HG03039 (cell line): Measurements from ENCODE around the gene TTLL7.
"Not testable (repeated sequence)": the region's sequence is repeated elsewhere in the genome, so short reads cannot be mapped to it uniquely, and the experiment has no call there.

Source experiments
- ATAC-seq: cut with Tn5 transposase; IDR thresholded peaks from one replicate; pipeline ENCODE4 v1.9.1; 2021; ENCODE audit warnings: mild to moderate bottlenecking, moderate library complexity; ENCODE audit not compliant: unreplicated experiment

Gene TTLL7

GRCh38 chr1:83996191-83996590, 2.7 kb downstream of the TTLL7 start:
- ATAC-seq, result no peak

- ATAC-seq, result no peak
Measured at GRCh38 chr1:83995649-83996048, 3.3 kb downstream of the TTLL7 start.

- ATAC-seq, result no peak
Measured at GRCh38 chr1:83994111-83994510, 4.8 kb downstream of the TTLL7 start.

GRCh38 chr1:83990734-83991133, 8.2 kb downstream of the TTLL7 start:
- ATAC-seq, result no peak

GRCh38 chr1:83985048-83985447, 13.9 kb downstream of the TTLL7 start:
- no peak for ATAC-seq

- not testable (repeated sequence) for ATAC-seq
Measured at GRCh38 chr1:83983918-83984317, 15.0 kb downstream of the TTLL7 start.

- ATAC-seq, result no peak
Measured at GRCh38 chr1:83978056-83978455, 20.9 kb downstream of the TTLL7 start.

- ATAC-seq, result no peak
Measured at GRCh38 chr1:83976920-83977319, 22.0 kb downstream of the TTLL7 start.

GRCh38 chr1:83970802-83971201, 28.1 kb downstream of the TTLL7 start:
- ATAC-seq, result no peak

GRCh38 chr1:83970114-83970513, 28.8 kb downstream of the TTLL7 start:
- no peak for ATAC-seq

GRCh38 chr1:83967336-83967735, 31.6 kb downstream of the TTLL7 start:
- no peak for ATAC-seq

- ATAC-seq, result no peak
Measured at GRCh38 chr1:83964153-83964552, 34.8 kb downstream of the TTLL7 start.

GRCh38 chr1:83961571-83962295, 37.2 kb downstream of the TTLL7 start:
- ATAC-seq, result no peak

- no peak for ATAC-seq
Measured at GRCh38 chr1:83960669-83961277, 38.2 kb downstream of the TTLL7 start.

GRCh38 chr1:83959824-83960498, 39.0 kb downstream of the TTLL7 start:
- no peak for ATAC-seq

- no peak for ATAC-seq
Measured at GRCh38 chr1:83958704-83959103, 40.2 kb downstream of the TTLL7 start.

- no peak for ATAC-seq
Measured at GRCh38 chr1:83954166-83954823, 44.6 kb downstream of the TTLL7 start.

- no peak for ATAC-seq
Measured at GRCh38 chr1:83950106-83950661, 48.7 kb downstream of the TTLL7 start.

GRCh38 chr1:83942914-83943313, 56.0 kb downstream of the TTLL7 start:
- ATAC-seq, result no peak

GRCh38 chr1:83934550-83934949, 64.4 kb downstream of the TTLL7 start:
- ATAC-seq, result no peak

- no peak for ATAC-seq
Measured at GRCh38 chr1:83932693-83933092, 66.2 kb downstream of the TTLL7 start.
